Endodermal cell (in vitro differentiated cells): Measurements from ENCODE around the gene NCKAP5. TPM values are rescaled to one million over a fixed set of nuclear protein-coding genes. Genes with fewer than 3 reads are reported as not detected.

Experiments
- DNase-seq: peaks from one replicate; pipeline ENCODE4 v3.0.0-alpha.2; 2017
- H3K27ac ChIP-seq: 2 replicates; pipeline ENCODE4 v1.5.1; 2013; ENCODE audit warnings: mild to moderate bottlenecking, low read depth, low read length, moderate library complexity
- H3K27me3 ChIP-seq: 2 replicates; pipeline ENCODE4 v1.6.1; 2013; ENCODE audit warnings: mild to moderate bottlenecking, low read length, moderate library complexity; ENCODE audit not compliant: insufficient read depth, control insufficient read depth, poor library complexity, severe bottlenecking
- H3K36me3 ChIP-seq: 2 replicates; pipeline ENCODE4 v1.7.0; 2013; ENCODE audit warnings: mild to moderate bottlenecking, low read length, moderate library complexity; ENCODE audit not compliant: control insufficient read depth, insufficient read depth
- H3K4me1 ChIP-seq: one replicate; pipeline ENCODE4 v1.7.0; 2013; ENCODE audit warnings: low read length; ENCODE audit not compliant: control insufficient read depth, insufficient read depth
- H3K4me3 ChIP-seq: 2 replicates; pipeline ENCODE4 v1.5.1; 2013; ENCODE audit warnings: mild to moderate bottlenecking, low read length, moderate library complexity
- H3K9ac ChIP-seq: 2 replicates; pipeline ENCODE4 v1.6.1; 2013; ENCODE audit warnings: mild to moderate bottlenecking, low read length, moderate library complexity; ENCODE audit not compliant: poor library complexity, severe bottlenecking; ENCODE audit errors: extremely low read depth
- H3K9me3 ChIP-seq: 2 replicates; pipeline ENCODE4 v1.6.1; 2013; ENCODE audit warnings: mild to moderate bottlenecking, low read length, moderate library complexity; ENCODE audit not compliant: control insufficient read depth
- H3K27ac Mint-ChIP-seq: 2 replicates; pipeline ENCODE4 v1.8.0; 2020; ENCODE audit warnings: mixed read lengths
- H3K27me3 Mint-ChIP-seq: 2 replicates; pipeline ENCODE4 v1.8.0; 2021; ENCODE audit warnings: mild to moderate bottlenecking, mixed read lengths; ENCODE audit not compliant: insufficient read depth
- H3K36me3 Mint-ChIP-seq: 2 replicates; pipeline ENCODE4 v1.8.0; 2020; ENCODE audit warnings: low read depth, mixed read lengths
- H3K4me1 Mint-ChIP-seq: 2 replicates; pipeline ENCODE4 v1.8.0; 2020; ENCODE audit warnings: mixed read lengths
- H3K4me3 Mint-ChIP-seq: 2 replicates; pipeline ENCODE4 v1.8.0; 2020; ENCODE audit warnings: mild to moderate bottlenecking, moderate library complexity, mixed read lengths
- H3K9me3 Mint-ChIP-seq: 2 replicates; pipeline ENCODE4 v1.8.0; 2020; ENCODE audit warnings: mild to moderate bottlenecking, mixed read lengths
- WGBS, 2 experiments: methylation state at CpG; one replicate each; pipeline versions ENCODE4 v1.1.5 to v1.1.7; 2013; ENCODE audit warnings: missing lambda C conversion rate in 2 of 2, mixed read lengths in 1 of 2; ENCODE audit not compliant: insufficient coverage in 1 of 2, insufficient read length in 1 of 2; 5-methylcytosine and 5-hydroxymethylcytosine counted together
- total RNA-seq, 2 donors: library from RNA; stranded (reverse); fragmentation: NEBNext Ultra II Directional in 1 of 2; extraction: Animal tissue kit (Norgen Biotek cat#: 25700) in 1 of 2; gene quantifications; 2 replicates in 1 of 2; 3 replicates in 1 of 2; pipeline ENCODE4 v1.2.1, GENCODE V29; 2021
- TF ChIP-seq, protein P1 (sequence below): fragments of 200-600 bp; sonication (generic); conservative IDR thresholded peaks from 2 replicates; pipeline ENCODE4 v1.5.0; 2021; ENCODE audit warnings: antibody characterized with exemption, mild to moderate bottlenecking

NCKAP5 gene
- total RNA-seq, 2 donors from 2014 or later = 0.58 to 0.92 TPM

DNA sequence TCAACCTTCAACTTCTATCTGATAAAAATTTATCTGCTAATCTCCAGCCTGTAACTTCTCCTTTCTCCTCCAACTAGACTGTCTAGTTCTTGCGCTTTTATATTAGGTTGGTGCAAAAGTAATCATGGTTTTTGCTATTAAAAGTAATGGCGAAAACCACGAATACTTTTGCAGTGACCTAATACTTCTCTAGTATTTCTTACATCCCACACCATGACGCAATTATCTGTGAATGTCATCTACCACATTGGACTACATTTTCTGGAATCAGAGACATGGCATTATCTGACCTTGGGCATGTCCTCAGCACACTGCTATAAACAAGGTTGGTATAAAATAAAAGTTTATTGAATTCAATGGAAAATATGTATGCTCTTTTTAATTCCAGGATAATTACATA is 528.1 kb downstream of the NCKAP5 start:
- H3K4me3 ChIP-seq = no peak overlapping the region
- H3K9me3 ChIP-seq = no peaks in the 10 kb centered on the region
- no peak overlapping the region for H3K27ac Mint-ChIP-seq
- TF ChIP-seq, protein P1, sequence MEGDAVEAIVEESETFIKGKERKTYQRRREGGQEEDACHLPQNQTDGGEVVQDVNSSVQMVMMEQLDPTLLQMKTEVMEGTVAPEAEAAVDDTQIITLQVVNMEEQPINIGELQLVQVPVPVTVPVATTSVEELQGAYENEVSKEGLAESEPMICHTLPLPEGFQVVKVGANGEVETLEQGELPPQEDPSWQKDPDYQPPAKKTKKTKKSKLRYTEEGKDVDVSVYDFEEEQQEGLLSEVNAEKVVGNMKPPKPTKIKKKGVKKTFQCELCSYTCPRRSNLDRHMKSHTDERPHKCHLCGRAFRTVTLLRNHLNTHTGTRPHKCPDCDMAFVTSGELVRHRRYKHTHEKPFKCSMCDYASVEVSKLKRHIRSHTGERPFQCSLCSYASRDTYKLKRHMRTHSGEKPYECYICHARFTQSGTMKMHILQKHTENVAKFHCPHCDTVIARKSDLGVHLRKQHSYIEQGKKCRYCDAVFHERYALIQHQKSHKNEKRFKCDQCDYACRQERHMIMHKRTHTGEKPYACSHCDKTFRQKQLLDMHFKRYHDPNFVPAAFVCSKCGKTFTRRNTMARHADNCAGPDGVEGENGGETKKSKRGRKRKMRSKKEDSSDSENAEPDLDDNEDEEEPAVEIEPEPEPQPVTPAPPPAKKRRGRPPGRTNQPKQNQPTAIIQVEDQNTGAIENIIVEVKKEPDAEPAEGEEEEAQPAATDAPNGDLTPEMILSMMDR = no peak
- no peaks in the 10 kb centered on the region for H3K27me3 ChIP-seq
- H3K27ac ChIP-seq = no peak overlapping the region
- no peak for DNase-seq
- H3K36me3 Mint-ChIP-seq = no peaks in the 10 kb centered on the region
- H3K4me1 Mint-ChIP-seq = no peaks in the 10 kb centered on the region
- H3K27me3 Mint-ChIP-seq = no peaks in the 10 kb centered on the region
- no peaks in the 10 kb centered on the region for H3K36me3 ChIP-seq
- no peaks in the 10 kb centered on the region for H3K4me1 ChIP-seq
- peaks cover 4% of the 10 kb centered on the region for H3K9me3 Mint-ChIP-seq
- no peak overlapping the region for H3K9ac ChIP-seq
- no peak overlapping the region for H3K4me3 Mint-ChIP-seq
- 91% methylated on average over 3 of the region's 4 CpGs; no CpG with 5 or more reads in 1 of the 2 experiments for WGBS, 2 experiments

DNA sequence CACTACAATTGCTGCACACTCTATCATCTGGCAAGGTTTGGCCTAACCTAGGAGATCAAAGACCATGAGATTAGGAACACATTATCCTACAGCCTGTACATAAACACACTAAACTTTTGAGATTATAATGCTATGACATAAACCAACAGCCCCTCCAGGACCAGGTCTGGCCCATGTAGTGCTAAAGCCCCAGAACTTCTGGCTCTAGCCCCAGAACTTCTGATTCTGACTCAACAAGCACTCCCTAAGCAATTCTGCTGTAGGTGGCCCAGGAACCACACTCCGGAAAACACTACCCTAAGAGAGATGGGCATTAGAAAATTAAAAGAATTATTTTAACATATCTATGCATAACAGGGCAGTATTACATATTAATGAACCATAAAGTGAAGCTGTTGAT is 528.7 kb downstream of the NCKAP5 start:
- no peak overlapping the region for H3K27ac Mint-ChIP-seq
- H3K9ac ChIP-seq = no peak overlapping the region
- H3K4me1 ChIP-seq = no peaks in the 10 kb centered on the region
- no peaks in the 10 kb centered on the region for H3K4me1 Mint-ChIP-seq
- H3K27me3 ChIP-seq = no peaks in the 10 kb centered on the region
- 100% methylated on average over 1 of the region's 1 CpG; no CpG with 5 or more reads in 1 of the 2 experiments for WGBS, 2 experiments
- no peaks in the 10 kb centered on the region for H3K9me3 ChIP-seq
- no peaks in the 10 kb centered on the region for H3K36me3 Mint-ChIP-seq
- TF ChIP-seq, protein P1 = no peak
- H3K4me3 Mint-ChIP-seq = no peak overlapping the region
- peaks cover 4% of the 10 kb centered on the region for H3K9me3 Mint-ChIP-seq
- H3K36me3 ChIP-seq = no peaks in the 10 kb centered on the region
- no peak overlapping the region for H3K27ac ChIP-seq
- H3K4me3 ChIP-seq = no peak overlapping the region
- no peaks in the 10 kb centered on the region for H3K27me3 Mint-ChIP-seq
- DNase-seq = no peak

DNA sequence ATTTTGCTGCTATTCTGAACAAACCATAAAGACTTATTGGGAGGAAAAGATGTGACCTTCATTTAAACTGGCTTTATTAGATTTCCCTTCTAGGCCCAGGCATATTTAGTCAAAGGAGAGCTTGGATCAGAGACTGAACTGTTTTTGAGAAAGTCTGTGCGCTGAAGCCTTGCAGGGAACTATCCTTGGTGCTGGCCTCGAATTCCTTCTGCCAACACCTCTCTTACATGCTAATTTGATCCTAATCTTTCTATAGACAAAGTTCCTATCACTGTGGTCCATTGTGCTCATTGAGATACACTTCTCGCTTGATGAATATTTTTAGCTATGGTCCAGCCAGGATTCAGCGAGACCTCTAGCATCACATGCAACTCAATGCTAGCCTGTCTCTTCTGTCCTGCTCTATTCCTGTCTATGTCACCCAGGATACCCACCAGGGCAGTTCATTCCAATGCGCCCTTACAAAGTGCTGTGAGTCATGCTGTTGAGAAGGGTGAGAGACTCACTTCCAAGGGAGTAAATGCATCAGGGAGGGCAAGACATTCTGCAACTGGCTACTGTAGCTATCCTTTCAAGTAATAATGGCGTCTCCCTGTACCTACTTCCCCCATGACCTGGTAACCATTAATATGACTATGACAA is 541.6 kb downstream of the NCKAP5 start:
- TF ChIP-seq, protein P1 = no peak
- no peak overlapping the region for H3K27ac Mint-ChIP-seq
- Histone ChIP-seq H3K4me3 (no peak overlapping the region), H3K27me3 (no peaks in the 10 kb centered on the region), H3K27ac (no peak overlapping the region), H3K9me3 (no peaks in the 10 kb centered on the region), H3K36me3 (no peaks in the 10 kb centered on the region), H3K9ac (no peak overlapping the region), H3K4me1 (no peaks in the 10 kb centered on the region)
- H3K4me3 Mint-ChIP-seq = no peak overlapping the region
- peaks cover 3% of the 10 kb centered on the region for H3K4me1 Mint-ChIP-seq
- H3K27me3 Mint-ChIP-seq = no peaks in the 10 kb centered on the region
- H3K9me3 Mint-ChIP-seq = no peaks in the 10 kb centered on the region
- H3K36me3 Mint-ChIP-seq = no peaks in the 10 kb centered on the region
- peak; percentile 86 for DNase-seq
- 28 to 44% methylated on average over 5 to 6 of the region's 6 CpGs for WGBS, 2 experiments
